Hematopoietic multipotent progenitor cell treated with erythropoietin and hydrocortisone succinate and interleukin-3 and kit ligand, for 8 days (in vitro differentiated cells): ENCODE results near the gene ZNF565.
"Not testable (repeated sequence)": the region's sequence is repeated elsewhere in the genome, so short reads cannot be mapped to it uniquely, and the experiment has no call there.

Source experiments
- DNase-seq: peaks from one replicate; pipeline ENCODE4 v3.0.0-alpha.2; 2015

The ZNF565 gene

GRCh38 chr19:36214386-36215275 is at the start of gene ZNF565, which contains the start of gene ZNF146:
TSS of gene ZNF565 (minus strand) at chr19:36214665. CDS start at chr19:36201985, 12,680 bp downstream.
TSS of gene ZNF146 (plus strand) at chr19:36215106. CDS start at chr19:36236441, 21,335 bp downstream.
- peak; percentile 98 for DNase-seq

DNA sequence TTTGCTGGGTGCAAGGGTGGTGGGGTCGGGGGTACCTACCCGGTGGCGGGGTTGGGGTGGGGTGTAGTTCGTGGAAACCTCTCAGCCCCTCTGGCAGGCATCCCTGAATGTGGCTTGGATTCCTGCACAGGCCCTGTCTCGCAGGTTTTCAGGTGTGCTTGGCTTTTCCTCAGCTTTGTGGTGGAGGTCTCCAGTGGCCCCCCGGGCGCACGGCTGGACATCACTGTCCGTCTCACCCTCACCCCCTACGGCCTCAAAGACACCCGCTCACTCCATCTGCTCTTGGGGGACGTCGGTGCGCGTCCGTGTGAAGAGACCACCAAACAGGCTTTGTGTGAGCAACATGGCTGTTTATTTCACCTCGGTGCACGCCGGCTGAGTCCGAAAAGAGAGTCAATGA is 44.7 kb upstream of the ZNF565 start:
- no peak for DNase-seq

GRCh38 chr19:36258028-36258875 is 43.8 kb upstream of the ZNF565 start:
- no peak for DNase-seq

- no peak for DNase-seq
Observed at GRCh38 chr19:36257520-36257876, 43.0 kb upstream of the ZNF565 start.

GRCh38 chr19:36256853-36257519 is 42.5 kb upstream of the ZNF565 start:
- no peak for DNase-seq

GRCh38 chr19:36256064-36256463 is 41.6 kb upstream of the ZNF565 start:
- no peak for DNase-seq

DNA sequence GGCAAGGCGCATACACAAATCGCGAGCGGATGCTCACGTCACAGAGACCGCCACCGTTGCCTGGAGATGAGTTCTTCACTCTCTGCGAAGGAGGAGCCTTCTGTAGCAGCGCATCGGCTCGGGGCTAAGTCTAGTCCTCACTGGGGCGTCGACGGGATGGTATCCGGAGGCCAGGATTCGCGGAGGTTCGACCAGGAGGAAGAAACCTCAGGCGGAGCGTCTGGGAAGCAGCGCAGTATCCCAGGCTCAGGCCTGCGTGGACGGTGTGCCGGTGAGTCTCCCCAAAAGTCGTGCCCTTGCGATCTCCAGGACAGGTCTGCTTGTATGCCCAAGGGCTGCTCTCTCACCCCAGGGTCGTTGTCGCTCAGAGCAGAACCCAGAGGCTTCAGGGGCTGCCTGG is 40.9 kb upstream of the ZNF565 start:
- no peak for DNase-seq

- DNase-seq: no peak
Observed at GRCh38 chr19:36254848-36255247, 40.4 kb upstream of the ZNF565 start.

DNA sequence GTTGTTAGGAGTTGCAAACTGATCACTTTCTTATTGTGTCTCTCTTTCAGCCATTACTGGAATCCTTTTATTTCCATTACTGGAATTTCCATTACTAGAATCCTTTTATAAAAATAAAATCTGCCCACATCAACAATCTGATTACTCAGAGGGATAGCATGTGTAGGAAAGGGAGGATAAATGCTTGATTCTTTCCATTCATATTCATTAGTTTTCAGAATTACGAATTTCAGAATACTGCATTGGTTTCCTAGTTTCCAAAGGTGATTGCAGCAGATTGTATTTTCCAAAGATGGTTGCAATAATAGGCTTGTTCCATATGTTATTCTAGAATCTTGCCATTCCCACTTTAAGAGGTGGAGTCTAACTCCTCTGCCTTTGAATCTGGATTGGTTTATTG is 37.6 kb upstream of the ZNF565 start:
- no peak for DNase-seq

DNA sequence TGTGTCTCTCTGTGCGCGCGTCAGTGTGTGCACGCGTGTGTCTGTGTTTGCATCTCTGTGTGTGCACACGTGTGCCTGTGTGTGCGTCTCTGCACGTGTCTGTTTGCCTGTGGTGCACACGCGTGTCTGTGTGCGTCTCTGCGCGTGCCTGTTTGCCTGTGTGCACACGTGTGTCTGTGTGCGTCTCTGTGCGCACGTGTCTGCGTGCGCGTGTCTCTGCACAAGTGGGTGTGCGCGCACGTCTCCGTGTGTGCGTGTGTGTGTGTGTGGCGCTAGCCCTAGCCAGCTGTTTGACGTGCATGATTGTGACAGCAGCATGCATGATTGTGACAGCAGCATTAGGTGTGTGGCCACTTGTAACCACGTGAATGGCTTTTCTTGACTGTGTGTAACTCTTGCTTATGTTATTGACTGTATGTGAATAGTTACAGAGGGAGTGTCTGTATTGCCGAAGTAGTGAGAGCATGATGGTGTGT is 31.6 kb upstream of the ZNF565 start:
- DNase-seq: no peak

GRCh38 chr19:36245210-36246005 is 30.9 kb upstream of the ZNF565 start:
- DNase-seq: no peak

DNA sequence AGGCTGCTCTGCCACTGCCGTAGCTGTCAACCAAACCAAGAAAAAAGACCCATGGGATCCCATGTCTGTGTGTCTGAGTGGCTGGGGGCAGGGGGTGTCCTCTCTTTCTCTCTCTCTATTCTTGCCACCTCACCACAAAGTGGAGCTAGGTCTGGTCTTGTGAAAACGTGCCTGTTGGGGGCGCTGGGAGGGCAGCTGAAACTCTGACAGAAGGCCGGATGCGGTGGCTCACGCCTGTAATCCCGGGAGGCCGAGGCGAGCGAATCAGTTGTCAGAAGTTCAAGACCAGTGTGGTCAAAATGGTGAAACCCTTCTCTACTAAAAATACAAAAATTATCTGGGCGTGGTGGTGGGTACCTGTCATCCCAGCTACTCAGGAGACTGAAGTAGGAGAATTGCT is 29.6 kb upstream of the ZNF565 start:
- no peak for DNase-seq

- DNase-seq: no peak
Observed at GRCh38 chr19:36236946-36237310, 22.5 kb upstream of the ZNF565 start.

DNA sequence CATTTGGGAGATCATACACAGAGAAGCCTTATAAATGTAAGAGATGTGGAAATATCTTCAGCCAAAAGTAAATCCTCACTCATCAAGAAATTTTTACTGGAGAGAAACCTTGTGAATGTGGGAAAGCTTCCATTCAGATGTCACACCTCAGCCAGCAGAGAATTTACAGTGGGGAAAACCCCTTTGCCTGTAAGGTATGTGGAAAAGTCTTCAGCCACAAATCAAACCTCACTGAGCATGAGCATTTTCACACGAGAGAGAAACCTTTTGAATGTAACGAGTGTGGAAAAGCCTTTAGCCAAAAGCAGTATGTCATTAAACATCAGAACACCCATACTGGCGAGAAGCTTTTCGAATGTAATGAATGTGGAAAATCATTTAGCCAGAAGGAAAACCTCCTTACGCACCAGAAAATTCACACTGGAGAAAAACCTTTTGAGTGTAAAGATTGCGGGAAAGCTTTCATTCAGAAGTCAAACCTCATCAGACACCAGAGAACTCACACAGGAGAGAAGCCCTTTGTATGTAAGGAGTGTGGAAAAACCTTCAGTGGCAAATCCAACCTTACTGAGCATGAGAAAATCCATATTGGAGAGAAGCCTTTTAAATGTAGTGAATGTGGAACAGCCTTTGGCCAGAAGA is 22.0 kb upstream of the ZNF565 start:
- no peak for DNase-seq

- not testable (repeated sequence) for DNase-seq
Observed at GRCh38 chr19:36233626-36234025, 19.2 kb upstream of the ZNF565 start.

DNA sequence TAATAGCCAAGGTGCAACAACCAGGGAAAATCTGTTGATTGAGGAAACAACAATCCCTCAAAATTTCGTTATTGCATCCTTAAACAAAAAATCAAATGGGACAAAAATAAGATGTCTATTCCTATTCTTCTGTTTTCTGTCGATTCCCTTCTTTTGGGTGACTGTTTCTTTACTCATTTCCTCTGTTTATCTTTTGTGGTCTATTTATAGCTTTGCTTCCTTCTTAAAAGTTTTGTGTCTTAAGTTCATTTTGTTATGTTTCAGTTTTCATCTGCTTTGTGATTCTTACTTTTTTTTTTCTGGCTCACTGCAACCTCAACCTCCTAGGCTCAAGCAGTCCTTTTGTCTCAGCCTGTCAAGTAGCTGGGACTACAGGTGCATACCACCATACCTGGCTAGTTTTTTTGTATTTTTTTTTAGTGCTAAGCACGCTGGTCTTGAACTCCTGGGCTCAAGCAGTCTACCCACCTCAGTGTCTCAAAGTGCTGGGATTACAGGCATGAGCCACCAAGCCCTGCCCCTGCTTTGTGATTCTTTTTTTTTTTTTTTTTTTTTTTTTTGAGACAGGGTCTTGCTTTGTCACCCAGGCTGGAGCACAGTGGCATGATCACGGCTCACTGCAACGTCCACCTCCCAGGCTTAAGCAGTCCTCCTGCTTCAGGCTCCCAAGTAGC is 10.9 kb upstream of the ZNF565 start:
- no peak for DNase-seq

DNA sequence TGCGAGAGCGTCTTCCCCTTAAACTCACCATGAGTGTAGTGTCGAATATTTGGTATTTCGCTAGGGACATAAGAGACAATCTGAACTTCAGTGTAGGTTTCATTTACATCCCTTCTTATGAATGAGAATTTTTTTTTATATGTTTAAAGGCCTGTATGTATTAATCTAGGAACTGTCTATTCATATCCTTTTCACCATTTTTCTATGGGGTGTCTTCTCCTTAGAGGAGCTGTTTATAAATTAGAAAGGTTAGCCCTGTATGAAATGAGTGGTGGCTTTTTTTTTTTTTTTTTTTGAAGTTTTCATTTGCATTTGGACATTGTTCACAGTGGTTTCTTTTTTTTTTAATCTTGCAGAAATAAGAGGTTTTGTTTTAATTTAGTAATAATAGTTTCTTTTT is 8.0 kb upstream of the ZNF565 start:
- no peak for DNase-seq

DNA sequence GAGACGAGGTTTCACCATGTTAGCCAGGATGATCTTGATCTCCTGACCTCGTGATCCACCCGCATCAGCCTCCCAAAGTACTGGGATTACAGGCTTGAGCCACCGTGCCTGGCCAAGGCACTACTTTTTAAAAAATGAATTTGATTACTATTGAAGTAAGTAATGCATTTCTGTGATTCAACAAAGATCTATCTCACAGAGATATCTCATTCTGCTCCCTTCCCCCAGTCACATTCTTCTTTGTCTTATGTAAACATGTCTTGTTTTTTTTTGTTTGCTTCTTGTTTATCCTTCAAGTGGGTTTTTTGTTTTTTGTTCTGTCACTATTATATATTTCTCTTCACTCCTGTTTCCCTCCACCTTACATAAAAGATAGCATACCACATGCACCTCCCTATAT is 7.0 kb upstream of the ZNF565 start:
- DNase-seq: no peak

DNA sequence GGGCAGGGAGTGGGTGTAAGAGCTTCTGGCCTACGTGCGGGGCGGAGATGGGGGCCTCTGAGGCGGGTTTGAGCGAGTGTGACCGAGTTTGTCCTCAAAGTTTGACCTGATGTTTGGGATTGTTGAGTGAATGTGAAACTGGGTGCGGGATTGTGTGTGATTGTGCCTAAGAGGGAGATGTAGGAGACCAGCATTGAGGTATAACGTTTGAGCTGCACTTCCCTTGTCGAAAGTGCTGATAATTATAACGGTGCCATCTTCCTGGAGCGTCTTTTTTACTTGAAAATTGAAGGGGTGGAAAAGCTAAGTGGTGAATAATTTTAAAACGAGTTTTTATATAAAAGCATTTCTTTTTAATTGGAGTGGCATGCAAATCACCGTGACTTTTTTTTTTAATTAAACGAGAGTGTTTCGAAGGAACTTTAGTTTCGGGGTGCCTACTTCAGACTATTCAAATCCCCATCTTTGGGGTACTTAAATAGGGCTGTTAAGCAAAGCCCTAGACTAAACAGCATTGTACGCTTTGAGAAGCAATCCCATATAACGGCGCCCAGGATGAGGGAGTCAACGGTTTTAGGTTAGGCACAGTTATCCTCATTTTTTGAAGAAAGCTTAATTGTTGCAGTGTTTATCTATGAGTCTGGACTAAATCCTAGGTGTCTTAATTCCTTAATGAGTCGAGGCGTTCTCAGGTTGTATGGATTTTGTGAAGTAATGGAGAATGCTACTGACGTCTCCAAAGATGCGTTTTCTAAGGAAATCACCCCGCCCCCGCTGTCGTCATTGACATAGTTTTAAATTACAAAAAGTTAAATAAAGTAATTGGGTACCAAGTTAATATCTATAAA is 1.0 kb upstream of the ZNF565 start:
- DNase-seq: peak; percentile 38

DNA sequence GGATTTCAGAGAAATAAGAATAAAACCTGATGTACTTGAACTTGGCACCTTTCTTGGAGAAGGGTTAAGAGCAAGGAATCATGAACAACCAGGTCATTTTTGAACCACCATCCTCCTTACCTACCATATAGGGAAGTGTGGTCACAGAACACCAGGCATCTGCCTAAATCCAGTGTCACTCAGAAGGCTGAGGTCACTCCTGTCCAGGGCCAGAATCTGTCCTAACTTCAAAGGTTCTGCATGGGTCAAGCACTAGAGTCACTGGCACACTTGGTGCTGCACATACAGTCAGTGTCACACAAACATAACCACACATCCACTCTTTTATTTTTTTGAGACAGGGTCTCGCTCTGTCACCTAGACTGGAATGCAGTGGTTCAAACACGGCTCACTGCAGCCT is 1.6 kb downstream of the ZNF565 start:
- DNase-seq: no peak
